Measurements from ENCODE around the gene AP3D1. TPM values are rescaled to one million over a fixed set of nuclear protein-coding genes. Genes with fewer than 3 reads are reported as not detected.

The AP3D1 gene
- total and polyA plus RNA-seq, 9 of the 15 experiments (the other 6 are each of a cell fraction or from before 2014, with no cell fraction given) = 1.2 to 86.1 (median 35.9) TPM

DNA sequence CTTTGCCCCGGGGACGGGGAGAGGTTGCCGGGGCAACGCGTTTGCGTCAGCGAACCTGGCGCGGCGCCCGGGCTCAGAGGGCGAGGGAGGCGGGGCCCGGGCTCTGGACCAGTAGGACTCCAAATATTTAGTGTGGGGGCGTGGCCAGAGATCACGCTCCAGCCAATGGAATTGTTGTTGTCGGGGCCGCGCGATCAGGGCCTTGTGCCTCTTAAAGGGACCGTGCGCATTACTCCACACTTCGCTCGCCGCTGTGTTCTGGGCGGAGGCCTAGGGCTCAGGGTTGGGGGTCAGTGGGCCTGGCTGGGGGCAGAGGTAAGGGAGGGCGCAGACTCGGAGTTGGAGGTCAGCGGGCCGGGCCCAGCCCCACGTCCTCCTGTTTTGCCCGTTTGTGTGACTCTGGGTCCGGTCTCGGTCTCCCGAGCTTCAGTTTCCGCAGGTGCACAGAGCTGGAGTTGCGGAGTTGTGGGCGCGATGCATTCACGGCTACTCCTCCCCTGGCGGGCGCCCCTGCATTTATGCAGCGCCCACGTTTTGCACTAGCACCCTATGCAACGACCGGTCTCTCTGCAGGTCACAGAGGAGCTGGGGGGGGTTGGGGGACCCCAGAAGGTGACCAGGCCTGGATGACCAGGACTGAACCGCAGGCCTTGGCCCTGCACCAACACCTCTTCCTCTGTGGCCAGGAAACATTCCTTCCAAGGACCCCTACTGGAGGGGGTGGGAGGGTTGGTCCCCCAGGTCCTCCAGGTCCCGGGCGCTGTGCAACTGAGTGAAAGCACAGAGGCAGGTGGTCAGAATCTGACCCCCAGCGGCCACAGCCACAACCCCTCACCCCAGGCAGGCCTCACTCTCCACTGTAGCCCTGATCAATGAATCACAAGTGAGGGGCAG, 89.6 kb downstream of the AP3D1 start (continued):
- TF ChIP-seq, protein P1, sequence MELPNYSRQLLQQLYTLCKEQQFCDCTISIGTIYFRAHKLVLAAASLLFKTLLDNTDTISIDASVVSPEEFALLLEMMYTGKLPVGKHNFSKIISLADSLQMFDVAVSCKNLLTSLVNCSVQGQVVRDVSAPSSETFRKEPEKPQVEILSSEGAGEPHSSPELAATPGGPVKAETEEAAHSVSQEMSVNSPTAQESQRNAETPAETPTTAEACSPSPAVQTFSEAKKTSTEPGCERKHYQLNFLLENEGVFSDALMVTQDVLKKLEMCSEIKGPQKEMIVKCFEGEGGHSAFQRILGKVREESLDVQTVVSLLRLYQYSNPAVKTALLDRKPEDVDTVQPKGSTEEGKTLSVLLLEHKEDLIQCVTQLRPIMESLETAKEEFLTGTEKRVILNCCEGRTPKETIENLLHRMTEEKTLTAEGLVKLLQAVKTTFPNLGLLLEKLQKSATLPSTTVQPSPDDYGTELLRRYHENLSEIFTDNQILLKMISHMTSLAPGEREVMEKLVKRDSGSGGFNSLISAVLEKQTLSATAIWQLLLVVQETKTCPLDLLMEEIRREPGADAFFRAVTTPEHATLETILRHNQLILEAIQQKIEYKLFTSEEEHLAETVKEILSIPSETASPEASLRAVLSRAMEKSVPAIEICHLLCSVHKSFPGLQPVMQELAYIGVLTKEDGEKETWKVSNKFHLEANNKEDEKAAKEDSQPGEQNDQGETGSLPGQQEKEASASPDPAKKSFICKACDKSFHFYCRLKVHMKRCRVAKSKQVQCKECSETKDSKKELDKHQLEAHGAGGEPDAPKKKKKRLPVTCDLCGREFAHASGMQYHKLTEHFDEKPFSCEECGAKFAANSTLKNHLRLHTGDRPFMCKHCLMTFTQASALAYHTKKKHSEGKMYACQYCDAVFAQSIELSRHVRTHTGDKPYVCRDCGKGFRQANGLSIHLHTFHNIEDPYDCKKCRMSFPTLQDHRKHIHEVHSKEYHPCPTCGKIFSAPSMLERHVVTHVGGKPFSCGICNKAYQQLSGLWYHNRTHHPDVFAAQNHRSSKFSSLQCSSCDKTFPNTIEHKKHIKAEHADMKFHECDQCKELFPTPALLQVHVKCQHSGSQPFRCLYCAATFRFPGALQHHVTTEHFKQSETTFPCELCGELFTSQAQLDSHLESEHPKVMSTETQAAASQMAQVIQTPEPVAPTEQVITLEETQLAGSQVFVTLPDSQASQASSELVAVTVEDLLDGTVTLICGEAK (IDR thresholded peaks at IDR 0.05) = no peak; the same call in 1 of the 2 replicates
- TF ChIP-seq, protein P1 (CRISPR knock-in tag; IDR thresholded peaks at IDR 0.05) = no peak
- no peak for TF ChIP-seq ZNF24 (IDR thresholded peaks at IDR 0.05)
- no peak for TF ChIP-seq SPI1 (IDR thresholded peaks at IDR 0.05; ENCODE audit: borderline replicate concordance, low read depth, low read length)
- TF ChIP-seq, protein P2, sequence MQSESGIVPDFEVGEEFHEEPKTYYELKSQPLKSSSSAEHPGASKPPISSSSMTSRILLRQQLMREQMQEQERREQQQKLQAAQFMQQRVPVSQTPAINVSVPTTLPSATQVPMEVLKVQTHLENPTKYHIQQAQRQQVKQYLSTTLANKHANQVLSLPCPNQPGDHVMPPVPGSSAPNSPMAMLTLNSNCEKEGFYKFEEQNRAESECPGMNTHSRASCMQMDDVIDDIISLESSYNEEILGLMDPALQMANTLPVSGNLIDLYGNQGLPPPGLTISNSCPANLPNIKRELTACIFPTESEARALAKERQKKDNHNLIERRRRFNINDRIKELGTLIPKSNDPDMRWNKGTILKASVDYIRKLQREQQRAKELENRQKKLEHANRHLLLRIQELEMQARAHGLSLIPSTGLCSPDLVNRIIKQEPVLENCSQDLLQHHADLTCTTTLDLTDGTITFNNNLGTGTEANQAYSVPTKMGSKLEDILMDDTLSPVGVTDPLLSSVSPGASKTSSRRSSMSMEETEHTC (IDR thresholded peaks at IDR 0.05) = no peak
- TF ChIP-seq, protein P3, sequence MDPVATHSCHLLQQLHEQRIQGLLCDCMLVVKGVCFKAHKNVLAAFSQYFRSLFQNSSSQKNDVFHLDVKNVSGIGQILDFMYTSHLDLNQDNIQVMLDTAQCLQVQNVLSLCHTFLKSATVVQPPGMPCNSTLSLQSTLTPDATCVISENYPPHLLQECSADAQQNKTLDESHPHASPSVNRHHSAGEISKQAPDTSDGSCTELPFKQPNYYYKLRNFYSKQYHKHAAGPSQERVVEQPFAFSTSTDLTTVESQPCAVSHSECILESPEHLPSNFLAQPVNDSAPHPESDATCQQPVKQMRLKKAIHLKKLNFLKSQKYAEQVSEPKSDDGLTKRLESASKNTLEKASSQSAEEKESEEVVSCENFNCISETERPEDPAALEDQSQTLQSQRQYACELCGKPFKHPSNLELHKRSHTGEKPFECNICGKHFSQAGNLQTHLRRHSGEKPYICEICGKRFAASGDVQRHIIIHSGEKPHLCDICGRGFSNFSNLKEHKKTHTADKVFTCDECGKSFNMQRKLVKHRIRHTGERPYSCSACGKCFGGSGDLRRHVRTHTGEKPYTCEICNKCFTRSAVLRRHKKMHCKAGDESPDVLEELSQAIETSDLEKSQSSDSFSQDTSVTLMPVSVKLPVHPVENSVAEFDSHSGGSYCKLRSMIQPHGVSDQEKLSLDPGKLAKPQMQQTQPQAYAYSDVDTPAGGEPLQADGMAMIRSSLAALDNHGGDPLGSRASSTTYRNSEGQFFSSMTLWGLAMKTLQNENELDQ (CRISPR knock-in tag; IDR thresholded peaks at IDR 0.05; ENCODE audit: borderline replicate concordance) = no peak
- TF ChIP-seq, protein P4, sequence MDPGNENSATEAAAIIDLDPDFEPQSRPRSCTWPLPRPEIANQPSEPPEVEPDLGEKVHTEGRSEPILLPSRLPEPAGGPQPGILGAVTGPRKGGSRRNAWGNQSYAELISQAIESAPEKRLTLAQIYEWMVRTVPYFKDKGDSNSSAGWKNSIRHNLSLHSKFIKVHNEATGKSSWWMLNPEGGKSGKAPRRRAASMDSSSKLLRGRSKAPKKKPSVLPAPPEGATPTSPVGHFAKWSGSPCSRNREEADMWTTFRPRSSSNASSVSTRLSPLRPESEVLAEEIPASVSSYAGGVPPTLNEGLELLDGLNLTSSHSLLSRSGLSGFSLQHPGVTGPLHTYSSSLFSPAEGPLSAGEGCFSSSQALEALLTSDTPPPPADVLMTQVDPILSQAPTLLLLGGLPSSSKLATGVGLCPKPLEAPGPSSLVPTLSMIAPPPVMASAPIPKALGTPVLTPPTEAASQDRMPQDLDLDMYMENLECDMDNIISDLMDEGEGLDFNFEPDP (CRISPR knock-in tag; IDR thresholded peaks at IDR 0.05) = no peak
- TF ChIP-seq JUN (IDR thresholded peaks at IDR 0.05; ENCODE audit: borderline replicate concordance, low read depth, low read length) = no peak
- no peak; the same call in 1 of the 2 replicates for TF ChIP-seq JUN (CRISPR knock-in tag; IDR thresholded peaks at IDR 0.05; ENCODE audit: borderline replicate concordance)
- TF ChIP-seq ZNF263 (CRISPR knock-in tag; IDR thresholded peaks at IDR 0.05; ENCODE audit: borderline replicate concordance) = peak; percentile 50; the same call in 1 of the 2 replicates
- no peak for TF ChIP-seq ZFP36 (IDR thresholded peaks at IDR 0.05; ENCODE audit: low read depth, low read length, partially characterized antibody)
- TF ChIP-seq PCBP2 (IDR thresholded peaks at IDR 0.05; ENCODE audit: low read depth, low read length, poor library complexity, severe bottlenecking) = no peak
